HepG2 (cell line): Measurements from ENCODE around the gene CST3. TPM values are rescaled to one million over a fixed set of nuclear protein-coding genes. Genes with fewer than 3 reads are reported as not detected.

Source experiments
- ZBTB25 ChIP-seq: IDR thresholded peaks from 2 replicates; pipeline ENCODE4 v1.6.1; 2018; ENCODE audit warnings: missing genetic modification reagents
- ZMAT3 ChIP-seq: sonication (generic); formaldehyde crosslinking; conservative IDR thresholded peaks from 2 replicates; pipeline ENCODE4 v1.7.0; 2021; ENCODE audit warnings: missing genetic modification reagents
- ZNF10 ChIP-seq: sonication (generic); formaldehyde crosslinking; IDR thresholded peaks from 2 replicates; pipeline ENCODE4 v1.4.0; 2020; ENCODE audit warnings: mild to moderate bottlenecking, low read depth, missing genetic modification reagents, borderline replicate concordance
- ZNF333 ChIP-seq: sonication (generic); formaldehyde crosslinking; IDR thresholded peaks from 2 replicates; pipeline ENCODE4 v1.4.0; 2020; ENCODE audit warnings: mild to moderate bottlenecking, missing genetic modification reagents, borderline replicate concordance
- ZNF550 ChIP-seq: sonication (generic); formaldehyde crosslinking; IDR thresholded peaks from 2 replicates; pipeline ENCODE4 v1.4.0; 2020; ENCODE audit warnings: mild to moderate bottlenecking, missing genetic modification reagents, borderline replicate concordance
- ZNF605 ChIP-seq: sonication (generic); formaldehyde crosslinking; IDR thresholded peaks from 2 replicates; pipeline ENCODE4 v1.8.0; 2022; ENCODE audit warnings: mild to moderate bottlenecking, missing genetic modification reagents
- ZNF687 ChIP-seq: sonication (generic); formaldehyde crosslinking; IDR thresholded peaks from 2 replicates; pipeline ENCODE4 v1.5.1; 2020; ENCODE audit warnings: mild to moderate bottlenecking, missing genetic modification reagents, moderate library complexity
- polyA plus RNA-seq, 8 experiments: library from polyadenylated mRNA; depleted of rRNA in 3 of 8; stranded (reverse) in 7 of 8; unstranded in 1 of 8; fragments of >200 nt; fragmentation: Illumina TruSeq in 4 of 8; extraction: Trizol in 4 of 8; gene quantifications; 2 replicates each; pipeline versions ENCODE4 v1.2.1 to v1.2.3, GENCODE V29; 2011 to 2016; ENCODE audit warnings: low read depth in 4 of 8, missing spikeins in 1 of 8, mixed read lengths in 1 of 8; ENCODE audit not compliant: insufficient read depth in 1 of 8
- total RNA-seq, 5 experiments: library from RNA; depleted of rRNA; stranded (reverse); fragments of >200 nt; fragmentation: Illumina TruSeq; extraction: Trizol; gene quantifications; 2 replicates each; pipeline ENCODE4 v1.2.3, GENCODE V29; 2016; ENCODE audit warnings: low read depth in 1 of 5
- TF ChIP-seq, protein P1 (sequence below): sonication (generic); formaldehyde crosslinking; IDR thresholded peaks from 2 replicates; pipeline ENCODE4 v1.5.1; 2020; ENCODE audit warnings: mild to moderate bottlenecking, missing genetic modification reagents, borderline replicate concordance
- TF ChIP-seq, protein P2 (sequence below): sonication (generic); formaldehyde crosslinking; IDR thresholded peaks from 2 replicates; pipeline ENCODE4 v1.4.0; 2020; ENCODE audit warnings: missing genetic modification reagents
- TF ChIP-seq, protein P3 (sequence below): sonication (generic); formaldehyde crosslinking; IDR thresholded peaks from 2 replicates; pipeline ENCODE4 v1.4.0; 2020; ENCODE audit warnings: mild to moderate bottlenecking, missing genetic modification reagents
- TF ChIP-seq, protein P4 (sequence below): IDR thresholded peaks from 2 replicates; pipeline ENCODE4 v1.6.1; 2016; ENCODE audit warnings: low read depth, missing genetic modification reagents, missing compliant biosample characterization

Gene CST3
- total and polyA plus RNA-seq, 2 of the 13 experiments (the other 11 are each of a cell fraction or from before 2014, with no cell fraction given) = 690 to 1,005 TPM

- TF ChIP-seq ZNF687 (peak; percentile 88), ZMAT3 (CRISPR knock-in tag) (peak; percentile 86), ZNF605 (no peak), ZNF10 (CRISPR knock-in tag) (no peak), ZNF333 (no peak), ZBTB25 (CRISPR knock-in tag) (no peak), ZNF550 (CRISPR knock-in tag) (peak; percentile 90; the same call in 1 of the 2 replicates)
- TF ChIP-seq, protein P1, sequence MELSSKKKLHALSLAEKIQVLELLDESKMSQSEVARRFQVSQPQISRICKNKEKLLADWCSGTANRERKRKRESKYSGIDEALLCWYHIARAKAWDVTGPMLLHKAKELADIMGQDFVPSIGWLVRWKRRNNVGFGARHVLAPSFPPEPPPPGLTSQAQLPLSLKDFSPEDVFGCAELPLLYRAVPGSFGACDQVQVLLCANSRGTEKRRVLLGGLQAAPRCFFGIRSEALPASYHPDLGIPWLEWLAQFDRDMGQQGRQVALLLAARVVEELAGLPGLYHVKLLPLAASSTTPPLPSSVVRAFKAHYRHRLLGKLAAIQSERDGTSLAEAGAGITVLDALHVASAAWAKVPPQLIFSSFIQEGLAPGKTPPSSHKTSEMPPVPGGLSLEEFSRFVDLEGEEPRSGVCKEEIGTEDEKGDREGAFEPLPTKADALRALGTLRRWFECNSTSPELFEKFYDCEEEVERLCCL (CRISPR knock-in tag) = no peak; the same call in 1 of the 2 replicates
- TF ChIP-seq, protein P2, sequence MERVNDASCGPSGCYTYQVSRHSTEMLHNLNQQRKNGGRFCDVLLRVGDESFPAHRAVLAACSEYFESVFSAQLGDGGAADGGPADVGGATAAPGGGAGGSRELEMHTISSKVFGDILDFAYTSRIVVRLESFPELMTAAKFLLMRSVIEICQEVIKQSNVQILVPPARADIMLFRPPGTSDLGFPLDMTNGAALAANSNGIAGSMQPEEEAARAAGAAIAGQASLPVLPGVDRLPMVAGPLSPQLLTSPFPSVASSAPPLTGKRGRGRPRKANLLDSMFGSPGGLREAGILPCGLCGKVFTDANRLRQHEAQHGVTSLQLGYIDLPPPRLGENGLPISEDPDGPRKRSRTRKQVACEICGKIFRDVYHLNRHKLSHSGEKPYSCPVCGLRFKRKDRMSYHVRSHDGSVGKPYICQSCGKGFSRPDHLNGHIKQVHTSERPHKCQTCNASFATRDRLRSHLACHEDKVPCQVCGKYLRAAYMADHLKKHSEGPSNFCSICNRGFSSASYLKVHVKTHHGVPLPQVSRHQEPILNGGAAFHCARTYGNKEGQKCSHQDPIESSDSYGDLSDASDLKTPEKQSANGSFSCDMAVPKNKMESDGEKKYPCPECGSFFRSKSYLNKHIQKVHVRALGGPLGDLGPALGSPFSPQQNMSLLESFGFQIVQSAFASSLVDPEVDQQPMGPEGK = 0 out of 2 replicates have a peak, but pooled peaks have one; percentile 8
- TF ChIP-seq, protein P3, sequence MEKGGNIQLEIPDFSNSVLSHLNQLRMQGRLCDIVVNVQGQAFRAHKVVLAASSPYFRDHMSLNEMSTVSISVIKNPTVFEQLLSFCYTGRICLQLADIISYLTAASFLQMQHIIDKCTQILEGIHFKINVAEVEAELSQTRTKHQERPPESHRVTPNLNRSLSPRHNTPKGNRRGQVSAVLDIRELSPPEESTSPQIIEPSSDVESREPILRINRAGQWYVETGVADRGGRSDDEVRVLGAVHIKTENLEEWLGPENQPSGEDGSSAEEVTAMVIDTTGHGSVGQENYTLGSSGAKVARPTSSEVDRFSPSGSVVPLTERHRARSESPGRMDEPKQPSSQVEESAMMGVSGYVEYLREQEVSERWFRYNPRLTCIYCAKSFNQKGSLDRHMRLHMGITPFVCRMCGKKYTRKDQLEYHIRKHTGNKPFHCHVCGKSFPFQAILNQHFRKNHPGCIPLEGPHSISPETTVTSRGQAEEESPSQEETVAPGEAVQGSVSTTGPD (CRISPR knock-in tag) = no peak
- TF ChIP-seq, protein P4, sequence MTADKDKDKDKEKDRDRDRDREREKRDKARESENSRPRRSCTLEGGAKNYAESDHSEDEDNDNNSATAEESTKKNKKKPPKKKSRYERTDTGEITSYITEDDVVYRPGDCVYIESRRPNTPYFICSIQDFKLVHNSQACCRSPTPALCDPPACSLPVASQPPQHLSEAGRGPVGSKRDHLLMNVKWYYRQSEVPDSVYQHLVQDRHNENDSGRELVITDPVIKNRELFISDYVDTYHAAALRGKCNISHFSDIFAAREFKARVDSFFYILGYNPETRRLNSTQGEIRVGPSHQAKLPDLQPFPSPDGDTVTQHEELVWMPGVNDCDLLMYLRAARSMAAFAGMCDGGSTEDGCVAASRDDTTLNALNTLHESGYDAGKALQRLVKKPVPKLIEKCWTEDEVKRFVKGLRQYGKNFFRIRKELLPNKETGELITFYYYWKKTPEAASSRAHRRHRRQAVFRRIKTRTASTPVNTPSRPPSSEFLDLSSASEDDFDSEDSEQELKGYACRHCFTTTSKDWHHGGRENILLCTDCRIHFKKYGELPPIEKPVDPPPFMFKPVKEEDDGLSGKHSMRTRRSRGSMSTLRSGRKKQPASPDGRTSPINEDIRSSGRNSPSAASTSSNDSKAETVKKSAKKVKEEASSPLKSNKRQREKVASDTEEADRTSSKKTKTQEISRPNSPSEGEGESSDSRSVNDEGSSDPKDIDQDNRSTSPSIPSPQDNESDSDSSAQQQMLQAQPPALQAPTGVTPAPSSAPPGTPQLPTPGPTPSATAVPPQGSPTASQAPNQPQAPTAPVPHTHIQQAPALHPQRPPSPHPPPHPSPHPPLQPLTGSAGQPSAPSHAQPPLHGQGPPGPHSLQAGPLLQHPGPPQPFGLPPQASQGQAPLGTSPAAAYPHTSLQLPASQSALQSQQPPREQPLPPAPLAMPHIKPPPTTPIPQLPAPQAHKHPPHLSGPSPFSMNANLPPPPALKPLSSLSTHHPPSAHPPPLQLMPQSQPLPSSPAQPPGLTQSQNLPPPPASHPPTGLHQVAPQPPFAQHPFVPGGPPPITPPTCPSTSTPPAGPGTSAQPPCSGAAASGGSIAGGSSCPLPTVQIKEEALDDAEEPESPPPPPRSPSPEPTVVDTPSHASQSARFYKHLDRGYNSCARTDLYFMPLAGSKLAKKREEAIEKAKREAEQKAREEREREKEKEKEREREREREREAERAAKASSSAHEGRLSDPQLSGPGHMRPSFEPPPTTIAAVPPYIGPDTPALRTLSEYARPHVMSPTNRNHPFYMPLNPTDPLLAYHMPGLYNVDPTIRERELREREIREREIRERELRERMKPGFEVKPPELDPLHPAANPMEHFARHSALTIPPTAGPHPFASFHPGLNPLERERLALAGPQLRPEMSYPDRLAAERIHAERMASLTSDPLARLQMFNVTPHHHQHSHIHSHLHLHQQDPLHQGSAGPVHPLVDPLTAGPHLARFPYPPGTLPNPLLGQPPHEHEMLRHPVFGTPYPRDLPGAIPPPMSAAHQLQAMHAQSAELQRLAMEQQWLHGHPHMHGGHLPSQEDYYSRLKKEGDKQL (CRISPR knock-in tag) = no peak
Measured at GRCh38 chr20:23636182-23636907, 1.4 kb downstream of the CST3 start (continued).
